SIG-M5 treated with dmso at 0.1 percent for 504 hours (cell line): Measurements from ENCODE around the gene MCTP1.
A peak's percentile ranks its signal among the peaks of the same experiment; 100 is the strongest.

Source experiments
- DNase-seq: peaks from one replicate; lab custom pipeline; 2025; ENCODE audit not compliant: unreplicated experiment; lab: John Stamatoyannopoulos, UW

The MCTP1 gene

GRCh38 chr5:94736498-94736897 lies 548.4 kb downstream of the MCTP1 start:
- no peak for DNase-seq

GRCh38 chr5:94731471-94731870 lies 553.4 kb downstream of the MCTP1 start:
- DNase-seq, result no peak

DNA sequence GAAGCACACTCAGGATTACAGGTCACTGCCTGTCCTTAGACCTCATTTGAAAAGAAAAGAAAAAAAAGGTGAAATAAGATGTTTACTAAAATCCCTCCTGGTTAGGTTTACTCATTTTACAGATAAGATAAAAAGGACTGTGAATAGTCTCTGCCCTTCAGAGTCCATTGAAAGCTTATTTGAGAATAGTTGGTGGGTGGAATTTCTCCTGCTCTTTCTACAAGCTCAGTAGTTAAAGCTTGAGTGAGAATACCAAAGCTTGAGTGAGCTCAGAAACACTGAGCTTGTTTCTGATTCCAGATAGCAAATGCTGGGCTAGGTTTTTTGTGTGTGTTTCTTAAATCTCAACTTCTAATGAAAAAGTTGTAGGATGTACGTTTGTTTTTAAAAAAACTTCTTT lies 559.8 kb downstream of the MCTP1 start:
- no peak for DNase-seq

DNA sequence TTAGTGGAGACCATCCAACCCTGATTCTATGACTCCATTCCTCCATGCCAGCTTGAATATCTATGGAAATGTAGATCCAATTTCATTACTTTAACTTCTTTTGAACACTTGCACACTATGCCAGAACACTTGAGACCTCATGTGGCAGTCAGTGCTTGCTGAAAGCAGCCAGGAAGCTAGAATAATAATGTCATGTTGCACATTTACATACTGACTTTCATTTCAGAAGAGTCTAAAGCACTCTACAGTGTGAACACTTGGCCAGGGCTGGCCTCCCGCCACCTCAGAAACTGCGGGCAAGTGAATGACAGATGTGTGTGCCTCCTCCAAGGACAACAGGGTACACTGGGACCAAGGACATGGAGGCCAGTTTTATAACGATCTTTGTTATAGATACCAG lies 569.1 kb downstream of the MCTP1 start:
- DNase-seq, result no peak

DNA sequence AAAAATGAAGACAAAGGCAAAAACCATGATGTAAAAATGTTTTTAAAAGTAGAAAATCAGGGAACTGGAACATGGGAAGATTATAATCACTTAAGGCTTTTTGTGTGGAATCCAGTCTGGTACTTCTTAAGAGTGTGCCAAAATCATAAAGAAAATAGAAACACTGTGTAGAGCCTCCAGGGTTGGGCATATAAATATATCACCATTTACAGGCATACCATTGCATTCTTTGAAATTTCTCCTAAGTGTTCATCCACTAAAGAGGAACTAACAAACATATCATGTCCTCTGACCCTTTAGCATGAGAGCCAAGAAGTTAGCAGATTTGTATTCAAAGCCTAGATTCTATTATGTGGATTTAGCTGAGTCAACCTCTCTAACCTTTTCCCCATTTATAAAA lies 573.1 kb downstream of the MCTP1 start:
- DNase-seq, result no peak

DNA sequence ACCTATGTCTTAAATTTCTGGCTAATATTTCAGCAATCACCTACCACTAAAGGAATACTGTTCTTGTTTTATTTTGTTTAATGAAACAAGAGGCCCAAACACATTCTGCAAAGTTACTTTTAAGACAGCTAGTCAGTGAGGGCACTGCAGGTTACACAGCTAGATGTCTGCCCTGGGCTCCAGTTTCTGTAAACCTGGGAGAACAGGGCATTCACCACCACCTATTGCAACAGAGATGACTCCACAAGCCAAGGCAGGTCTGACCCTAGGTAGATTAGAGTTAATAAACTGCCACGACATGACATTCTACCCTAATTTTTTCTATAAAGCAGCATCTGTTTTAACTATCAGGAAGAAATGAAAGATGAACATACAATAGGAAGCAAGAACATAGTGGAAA lies 575.6 kb downstream of the MCTP1 start:
- no peak for DNase-seq

DNA sequence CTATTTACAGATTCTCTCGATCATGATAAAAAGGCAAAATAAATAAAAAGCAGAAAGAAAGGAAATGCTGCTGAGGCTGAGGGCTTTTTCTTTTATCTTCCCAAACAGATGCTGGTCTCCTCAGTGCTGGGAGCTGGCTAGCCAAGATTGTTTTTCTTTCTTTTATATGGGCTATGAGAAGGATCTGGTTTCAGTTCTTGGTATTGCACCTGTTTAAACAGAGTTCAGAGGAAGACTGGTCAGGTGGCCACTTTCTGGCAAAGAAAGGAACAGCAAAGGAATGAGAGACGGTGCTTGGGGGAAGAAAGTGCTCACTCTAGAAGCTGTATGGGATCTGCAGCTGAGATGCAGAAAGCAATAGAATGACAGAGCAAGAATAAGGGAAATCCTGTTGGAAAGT lies 577.5 kb downstream of the MCTP1 start:
- DNase-seq, result no peak

DNA sequence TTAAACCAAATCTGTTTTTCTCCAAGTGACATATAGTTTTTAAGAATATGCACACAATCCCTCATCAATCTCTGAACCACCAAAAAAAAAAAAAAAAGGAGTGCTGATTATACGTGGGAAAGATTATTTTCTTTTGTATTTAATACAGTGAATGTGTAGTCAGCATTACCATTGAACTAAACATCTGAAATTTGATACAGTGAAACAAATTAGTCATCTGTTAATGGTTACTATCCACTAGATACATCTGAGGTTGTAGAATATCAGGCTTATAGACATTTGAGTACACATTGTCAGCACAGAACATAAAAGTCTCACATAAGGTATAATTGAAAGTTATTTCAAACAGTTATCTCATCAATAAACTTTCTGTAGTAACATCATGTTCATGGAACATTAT lies 579.5 kb downstream of the MCTP1 start:
- DNase-seq, result no peak

GRCh38 chr5:94702729-94703128 lies 582.2 kb downstream of the MCTP1 start:
- no peak for DNase-seq

DNA sequence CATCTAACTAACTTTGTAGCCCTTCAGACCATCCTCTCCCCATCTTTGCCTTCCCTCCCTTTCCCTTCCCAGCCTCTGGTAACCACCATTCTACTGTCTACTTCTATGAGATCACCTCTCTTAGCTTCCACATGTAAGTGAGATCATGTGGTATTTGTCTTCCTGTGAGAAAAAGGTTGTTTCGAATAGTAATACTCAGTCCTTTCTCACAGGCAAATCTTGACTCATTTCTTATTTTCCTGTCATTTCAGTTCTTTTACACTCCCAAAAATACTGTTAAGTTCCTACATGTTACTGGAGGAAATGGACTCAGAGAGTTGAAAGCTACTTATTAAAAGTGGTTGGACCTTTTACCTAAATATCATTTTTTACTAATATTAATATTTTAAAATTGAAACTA lies 584.3 kb downstream of the MCTP1 start:
- DNase-seq, result no peak

DNA sequence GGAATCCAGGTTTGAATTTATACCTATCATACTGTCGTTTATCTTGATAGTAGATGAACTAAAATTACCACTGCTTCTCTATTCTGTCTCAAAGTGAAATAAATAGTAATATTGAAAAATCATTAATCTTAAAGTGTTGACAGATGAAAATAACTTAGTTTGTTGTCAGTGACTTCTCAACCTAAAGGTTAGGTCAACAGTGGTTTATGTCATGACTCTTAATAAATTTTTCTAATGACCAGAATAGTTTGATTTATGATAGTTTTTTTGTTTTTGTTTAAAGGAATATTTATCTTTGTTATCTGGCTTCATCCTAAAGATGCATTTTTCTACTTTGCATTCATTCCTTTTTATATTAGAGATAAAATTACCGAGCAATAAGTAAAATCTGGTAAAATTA lies 585.3 kb downstream of the MCTP1 start:
- DNase-seq, result no peak

DNA sequence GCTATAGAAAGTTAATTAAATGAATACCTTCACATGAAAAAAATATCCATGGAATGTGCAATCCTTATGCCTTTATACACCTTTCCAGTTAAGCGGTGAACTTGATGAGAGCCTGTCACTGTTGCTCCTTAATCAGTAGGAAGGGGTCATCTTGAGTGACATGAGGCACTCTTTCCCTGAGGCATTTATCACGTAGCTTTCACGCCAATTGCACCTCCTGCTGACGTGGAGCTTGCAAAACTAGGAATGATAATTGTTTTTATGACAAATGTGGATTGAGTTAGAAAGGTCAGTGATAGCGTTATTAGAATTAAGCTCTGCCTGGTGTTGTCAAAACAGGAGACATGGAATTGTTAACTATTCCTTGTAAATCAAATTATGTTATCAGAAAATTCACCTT lies 586.7 kb downstream of the MCTP1 start:
- no peak for DNase-seq

DNA sequence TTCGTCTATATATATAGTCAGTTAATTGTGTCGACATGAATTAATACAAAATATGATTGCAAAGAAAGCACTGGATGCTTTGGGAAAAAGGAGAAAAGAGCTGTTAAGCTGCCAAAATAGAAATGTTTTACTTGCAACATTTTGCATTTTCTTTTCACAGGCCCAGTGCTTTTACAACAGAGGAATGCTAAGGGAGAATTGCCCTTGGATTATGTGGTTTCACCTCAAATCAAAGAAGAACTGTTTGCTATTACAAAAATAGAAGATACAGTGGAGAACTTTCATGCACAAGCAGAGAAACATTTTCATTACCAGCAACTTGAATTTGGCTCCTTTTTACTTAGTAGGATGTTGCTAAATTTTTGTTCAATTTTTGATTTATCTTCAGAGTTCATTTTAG lies 590.2 kb downstream of the MCTP1 start:
- no peak for DNase-seq

GRCh38 chr5:94693845-94694370 lies 591.0 kb downstream of the MCTP1 start:
- no peak for DNase-seq

GRCh38 chr5:94693043-94693822 lies 591.7 kb downstream of the MCTP1 start:
- peak; percentile 37 for DNase-seq

DNA sequence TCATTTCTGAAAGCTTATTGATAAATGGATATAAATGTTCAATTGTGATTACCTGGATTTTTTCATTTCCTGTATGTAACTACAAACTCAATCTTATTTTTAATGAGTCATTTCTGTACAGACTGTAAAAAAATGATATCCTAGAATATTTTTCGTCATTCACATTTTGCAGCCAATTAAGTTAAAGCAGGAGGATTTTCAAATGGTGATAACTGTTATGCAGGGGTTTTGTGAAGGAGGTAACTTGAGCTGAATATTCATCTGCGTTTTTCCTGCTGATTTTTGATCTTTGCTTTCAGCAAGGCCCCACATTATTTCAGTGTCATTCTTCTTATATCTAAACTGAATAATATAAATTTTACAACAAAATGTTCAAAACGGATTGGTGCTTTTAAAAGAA lies 592.3 kb downstream of the MCTP1 start:
- DNase-seq, result no peak

DNA sequence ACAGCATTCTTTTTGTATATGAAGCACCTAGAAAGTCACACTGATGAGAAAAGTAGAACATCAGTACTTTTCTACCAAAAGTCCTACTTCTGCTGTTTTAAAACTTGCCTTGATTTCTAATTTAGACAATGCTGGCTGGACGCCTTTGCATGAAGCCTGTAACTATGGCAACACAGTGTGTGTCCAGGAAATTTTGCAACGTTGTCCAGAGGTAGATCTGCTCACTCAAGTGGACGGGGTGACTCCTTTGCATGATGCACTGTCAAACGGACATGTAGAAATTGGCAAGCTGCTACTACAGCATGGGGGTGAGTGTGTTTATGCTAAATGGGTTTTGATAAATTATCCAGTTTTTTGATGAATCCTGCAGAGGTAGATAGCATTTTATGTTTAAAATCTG lies 592.9 kb downstream of the MCTP1 start:
- DNase-seq, result no peak

DNA sequence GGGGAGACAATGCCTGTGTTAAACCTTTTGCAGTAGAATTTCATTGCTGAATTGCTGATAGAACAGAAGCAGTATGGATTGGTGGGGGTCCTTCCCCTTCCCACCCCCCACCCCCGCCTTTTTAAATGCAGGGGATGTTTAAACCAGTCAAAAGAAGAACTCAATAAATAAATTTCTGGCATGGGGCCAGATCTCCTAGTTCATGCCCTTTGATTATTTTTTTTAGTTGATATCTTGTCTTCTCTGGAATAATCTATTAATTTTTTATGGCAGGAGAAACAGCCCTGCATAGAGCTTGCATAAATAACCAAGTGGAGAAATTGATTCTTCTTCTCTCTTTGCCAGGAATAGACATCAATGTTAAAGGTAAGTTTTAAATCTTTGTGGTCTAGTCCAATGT lies 593.6 kb downstream of the MCTP1 start:
- DNase-seq, result no peak

DNA sequence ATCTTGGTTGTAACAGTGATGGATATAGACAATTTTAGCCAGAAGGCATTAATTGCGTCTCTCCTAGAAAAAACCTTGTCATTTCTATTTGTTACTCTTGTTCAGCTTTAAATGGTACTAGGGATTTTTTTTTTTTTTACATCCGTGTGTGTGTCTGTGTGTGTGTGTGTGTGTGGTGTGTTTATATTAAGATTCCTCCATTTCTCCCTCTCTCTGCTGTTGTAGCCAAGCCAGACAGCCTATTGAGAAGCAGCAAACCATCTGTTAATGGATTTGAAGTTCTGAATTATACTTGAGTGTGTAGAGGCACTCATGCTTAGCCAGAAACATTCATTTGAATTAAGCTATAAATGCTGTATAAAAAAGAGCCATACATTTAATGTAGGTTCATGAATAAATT lies 594.1 kb downstream of the MCTP1 start:
- DNase-seq, result no peak

GRCh38 chr5:94689908-94690307 lies 595.0 kb downstream of the MCTP1 start:
- no peak for DNase-seq

GRCh38 chr5:94682814-94683520 lies 601.9 kb downstream of the MCTP1 start:
- DNase-seq, result no peak

- DNase-seq, result no peak
These were observed 608.8 kb downstream of the MCTP1 start for GRCh38 chr5:94675965-94676618.
